HepG2 (cell line): ENCODE data around the gene JPT1. TPM values are rescaled to one million over a fixed set of nuclear protein-coding genes. Genes with fewer than 3 reads are reported as not detected.
A peak's percentile ranks its signal among the peaks of the same experiment; 100 is the strongest.

Source experiments
- CHCHD3 ChIP-seq: sonication (generic); formaldehyde crosslinking; IDR thresholded peaks from 2 replicates; pipeline ENCODE4 v1.8.0; 2022; ENCODE audit warnings: mild to moderate bottlenecking, missing genetic modification reagents, moderate library complexity
- GZF1 ChIP-seq: sonication (generic); formaldehyde crosslinking; IDR thresholded peaks from 2 replicates; pipeline ENCODE4 v1.5.1; 2020; ENCODE audit warnings: mild to moderate bottlenecking, missing genetic modification reagents
- TGIF2 ChIP-seq: IDR thresholded peaks from 2 replicates; pipeline ENCODE4 v1.6.1; 2016; ENCODE audit warnings: control low read depth, missing compliant biosample characterization
- ZNF501 ChIP-seq: sonication (generic); formaldehyde crosslinking; IDR thresholded peaks from 2 replicates; pipeline ENCODE4 v1.5.1; 2020; ENCODE audit warnings: mild to moderate bottlenecking, moderate library complexity, missing genetic modification reagents
- ZNF780A ChIP-seq: sonication (generic); formaldehyde crosslinking; IDR thresholded peaks from 2 replicates; pipeline ENCODE4 v1.8.0; 2022; ENCODE audit warnings: mild to moderate bottlenecking, missing genetic modification reagents, moderate library complexity
- polyA plus RNA-seq, 8 experiments: library from polyadenylated mRNA; depleted of rRNA in 3 of 8; stranded (reverse) in 7 of 8; unstranded in 1 of 8; fragments of >200 nt; fragmentation: Illumina TruSeq in 4 of 8; extraction: Trizol in 4 of 8; gene quantifications; 2 replicates each; pipeline versions ENCODE4 v1.2.1 to v1.2.3, GENCODE V29; 2011 to 2016; ENCODE audit warnings: low read depth in 4 of 8, missing spikeins in 1 of 8, mixed read lengths in 1 of 8; ENCODE audit not compliant: insufficient read depth in 1 of 8
- total RNA-seq, 5 experiments: library from RNA; depleted of rRNA; stranded (reverse); fragments of >200 nt; fragmentation: Illumina TruSeq; extraction: Trizol; gene quantifications; 2 replicates each; pipeline ENCODE4 v1.2.3, GENCODE V29; 2016; ENCODE audit warnings: low read depth in 1 of 5
- TF ChIP-seq, protein P1 (sequence below): sonication (generic); formaldehyde crosslinking; IDR thresholded peaks from 2 replicates; pipeline ENCODE4 v1.4.0; 2020; ENCODE audit warnings: missing genetic modification reagents
- TF ChIP-seq, protein P2 (sequence below): sonication (generic); formaldehyde crosslinking; IDR thresholded peaks from 2 replicates; pipeline ENCODE4 v1.5.0; 2020; ENCODE audit warnings: missing genetic modification reagents, mild to moderate bottlenecking, borderline replicate concordance
- TF ChIP-seq, protein P3 (sequence below), 2 experiments: fragments of 450-650 bp in 1 of 2; sonication (generic) in 1 of 2; formaldehyde crosslinking in 1 of 2; IDR thresholded peaks; 2 replicates each; pipeline versions ENCODE4 v1.6.1 to v1.8.0; 2016 to 2022; ENCODE audit warnings: antibody characterized with exemption in 1 of 2, mild to moderate bottlenecking in 1 of 2, missing genetic modification reagents in 1 of 2
- TF ChIP-seq, protein P4 (sequence below): IDR thresholded peaks from 2 replicates; pipeline ENCODE4 v1.6.1; 2016; ENCODE audit warnings: low read depth, borderline replicate concordance
- TF ChIP-seq, protein P5 (sequence below): sonication (generic); formaldehyde crosslinking; IDR thresholded peaks from 2 replicates; pipeline ENCODE4 v1.4.0; 2020; ENCODE audit warnings: missing genetic modification reagents, borderline replicate concordance

JPT1 gene
- total and polyA plus RNA-seq, 2 of the 13 experiments (the other 11 are each of a cell fraction or from before 2014, with no cell fraction given): 43.3 to 256 TPM

DNA sequence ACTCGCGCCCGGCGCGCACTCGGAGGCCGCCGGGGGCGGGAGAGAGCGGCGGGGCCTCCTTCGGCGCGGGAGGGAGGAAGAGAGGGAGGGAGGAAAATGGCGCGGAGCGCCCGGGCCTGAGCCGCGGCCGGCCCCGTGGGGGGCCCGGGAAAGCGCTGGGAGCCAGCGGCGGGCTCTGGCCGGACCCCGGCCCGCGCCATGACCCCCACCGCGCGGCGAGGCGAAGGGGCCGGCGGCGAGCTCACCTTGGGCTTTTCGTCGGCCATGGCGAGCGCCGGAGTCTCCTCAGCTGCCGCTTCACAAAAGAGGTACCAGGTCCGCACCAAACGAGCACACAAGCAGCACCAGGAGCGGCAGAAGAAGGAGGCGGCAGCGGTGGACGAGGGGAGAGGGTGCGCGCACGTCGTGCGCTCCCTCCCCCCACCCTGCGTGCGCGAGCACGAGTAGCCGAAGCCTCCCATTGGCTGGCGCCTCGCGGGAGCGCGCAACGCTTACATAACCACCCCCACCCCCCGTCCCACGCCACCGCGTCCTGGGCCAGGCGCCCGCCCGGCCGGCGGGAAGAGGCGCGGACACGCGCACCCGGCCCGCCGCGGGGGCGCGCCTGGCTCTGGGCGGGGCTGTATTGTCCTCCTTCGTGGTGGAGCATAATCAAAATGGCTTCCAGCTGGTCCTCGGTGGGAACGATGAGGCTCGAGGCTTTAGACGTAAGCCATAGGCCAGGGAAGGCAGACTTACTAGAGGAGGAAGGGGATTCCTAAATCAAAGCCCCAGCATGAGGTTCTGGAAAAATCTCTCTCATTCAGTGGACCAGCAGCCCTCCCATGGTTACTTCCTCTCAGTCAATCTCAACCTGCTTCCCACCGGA is 28.5 kb upstream of the JPT1 start, which contains the start of gene SUMO2 (continued):
- TF ChIP-seq, protein P1, sequence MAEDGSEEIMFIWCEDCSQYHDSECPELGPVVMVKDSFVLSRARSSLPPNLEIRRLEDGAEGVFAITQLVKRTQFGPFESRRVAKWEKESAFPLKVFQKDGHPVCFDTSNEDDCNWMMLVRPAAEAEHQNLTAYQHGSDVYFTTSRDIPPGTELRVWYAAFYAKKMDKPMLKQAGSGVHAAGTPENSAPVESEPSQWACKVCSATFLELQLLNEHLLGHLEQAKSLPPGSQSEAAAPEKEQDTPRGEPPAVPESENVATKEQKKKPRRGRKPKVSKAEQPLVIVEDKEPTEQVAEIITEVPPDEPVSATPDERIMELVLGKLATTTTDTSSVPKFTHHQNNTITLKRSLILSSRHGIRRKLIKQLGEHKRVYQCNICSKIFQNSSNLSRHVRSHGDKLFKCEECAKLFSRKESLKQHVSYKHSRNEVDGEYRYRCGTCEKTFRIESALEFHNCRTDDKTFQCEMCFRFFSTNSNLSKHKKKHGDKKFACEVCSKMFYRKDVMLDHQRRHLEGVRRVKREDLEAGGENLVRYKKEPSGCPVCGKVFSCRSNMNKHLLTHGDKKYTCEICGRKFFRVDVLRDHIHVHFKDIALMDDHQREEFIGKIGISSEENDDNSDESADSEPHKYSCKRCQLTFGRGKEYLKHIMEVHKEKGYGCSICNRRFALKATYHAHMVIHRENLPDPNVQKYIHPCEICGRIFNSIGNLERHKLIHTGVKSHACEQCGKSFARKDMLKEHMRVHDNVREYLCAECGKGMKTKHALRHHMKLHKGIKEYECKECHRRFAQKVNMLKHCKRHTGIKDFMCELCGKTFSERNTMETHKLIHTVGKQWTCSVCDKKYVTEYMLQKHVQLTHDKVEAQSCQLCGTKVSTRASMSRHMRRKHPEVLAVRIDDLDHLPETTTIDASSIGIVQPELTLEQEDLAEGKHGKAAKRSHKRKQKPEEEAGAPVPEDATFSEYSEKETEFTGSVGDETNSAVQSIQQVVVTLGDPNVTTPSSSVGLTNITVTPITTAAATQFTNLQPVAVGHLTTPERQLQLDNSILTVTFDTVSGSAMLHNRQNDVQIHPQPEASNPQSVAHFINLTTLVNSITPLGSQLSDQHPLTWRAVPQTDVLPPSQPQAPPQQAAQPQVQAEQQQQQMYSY (CRISPR knock-in tag): no peak; the same call in 1 of the 2 replicates
- TF ChIP-seq, protein P2, sequence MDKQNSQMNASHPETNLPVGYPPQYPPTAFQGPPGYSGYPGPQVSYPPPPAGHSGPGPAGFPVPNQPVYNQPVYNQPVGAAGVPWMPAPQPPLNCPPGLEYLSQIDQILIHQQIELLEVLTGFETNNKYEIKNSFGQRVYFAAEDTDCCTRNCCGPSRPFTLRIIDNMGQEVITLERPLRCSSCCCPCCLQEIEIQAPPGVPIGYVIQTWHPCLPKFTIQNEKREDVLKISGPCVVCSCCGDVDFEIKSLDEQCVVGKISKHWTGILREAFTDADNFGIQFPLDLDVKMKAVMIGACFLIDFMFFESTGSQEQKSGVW (CRISPR knock-in tag): 0 out of 2 replicates have a peak, but pooled peaks have one; percentile 47
- TF ChIP-seq, protein P3, sequence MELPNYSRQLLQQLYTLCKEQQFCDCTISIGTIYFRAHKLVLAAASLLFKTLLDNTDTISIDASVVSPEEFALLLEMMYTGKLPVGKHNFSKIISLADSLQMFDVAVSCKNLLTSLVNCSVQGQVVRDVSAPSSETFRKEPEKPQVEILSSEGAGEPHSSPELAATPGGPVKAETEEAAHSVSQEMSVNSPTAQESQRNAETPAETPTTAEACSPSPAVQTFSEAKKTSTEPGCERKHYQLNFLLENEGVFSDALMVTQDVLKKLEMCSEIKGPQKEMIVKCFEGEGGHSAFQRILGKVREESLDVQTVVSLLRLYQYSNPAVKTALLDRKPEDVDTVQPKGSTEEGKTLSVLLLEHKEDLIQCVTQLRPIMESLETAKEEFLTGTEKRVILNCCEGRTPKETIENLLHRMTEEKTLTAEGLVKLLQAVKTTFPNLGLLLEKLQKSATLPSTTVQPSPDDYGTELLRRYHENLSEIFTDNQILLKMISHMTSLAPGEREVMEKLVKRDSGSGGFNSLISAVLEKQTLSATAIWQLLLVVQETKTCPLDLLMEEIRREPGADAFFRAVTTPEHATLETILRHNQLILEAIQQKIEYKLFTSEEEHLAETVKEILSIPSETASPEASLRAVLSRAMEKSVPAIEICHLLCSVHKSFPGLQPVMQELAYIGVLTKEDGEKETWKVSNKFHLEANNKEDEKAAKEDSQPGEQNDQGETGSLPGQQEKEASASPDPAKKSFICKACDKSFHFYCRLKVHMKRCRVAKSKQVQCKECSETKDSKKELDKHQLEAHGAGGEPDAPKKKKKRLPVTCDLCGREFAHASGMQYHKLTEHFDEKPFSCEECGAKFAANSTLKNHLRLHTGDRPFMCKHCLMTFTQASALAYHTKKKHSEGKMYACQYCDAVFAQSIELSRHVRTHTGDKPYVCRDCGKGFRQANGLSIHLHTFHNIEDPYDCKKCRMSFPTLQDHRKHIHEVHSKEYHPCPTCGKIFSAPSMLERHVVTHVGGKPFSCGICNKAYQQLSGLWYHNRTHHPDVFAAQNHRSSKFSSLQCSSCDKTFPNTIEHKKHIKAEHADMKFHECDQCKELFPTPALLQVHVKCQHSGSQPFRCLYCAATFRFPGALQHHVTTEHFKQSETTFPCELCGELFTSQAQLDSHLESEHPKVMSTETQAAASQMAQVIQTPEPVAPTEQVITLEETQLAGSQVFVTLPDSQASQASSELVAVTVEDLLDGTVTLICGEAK (IDR thresholded peaks at IDR 0.05): no peak
- TF ChIP-seq, protein P3 (CRISPR knock-in tag; IDR thresholded peaks at IDR 0.05): peak; percentile 48; the same call in 1 of the 2 replicates
- TF ChIP-seq TGIF2 (CRISPR knock-in tag): peak; percentile 58; the same call in 1 of the 2 replicates
- TF ChIP-seq, protein P4, sequence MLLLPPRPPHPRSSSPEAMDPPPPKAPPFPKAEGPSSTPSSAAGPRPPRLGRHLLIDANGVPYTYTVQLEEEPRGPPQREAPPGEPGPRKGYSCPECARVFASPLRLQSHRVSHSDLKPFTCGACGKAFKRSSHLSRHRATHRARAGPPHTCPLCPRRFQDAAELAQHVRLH (CRISPR knock-in tag): peak; percentile 69; the same call in 1 of the 2 replicates
- TF ChIP-seq ZNF780A (CRISPR knock-in tag): 0 out of 2 replicates have a peak, but pooled peaks have one; percentile 50
- 0 out of 2 replicates have a peak, but pooled peaks have one; percentile 19 for TF ChIP-seq GZF1 (CRISPR knock-in tag)
- no peak for TF ChIP-seq ZNF501 (CRISPR knock-in tag)
- TF ChIP-seq CHCHD3: peak; percentile 84; the same call in 1 of the 2 replicates
- TF ChIP-seq, protein P5, sequence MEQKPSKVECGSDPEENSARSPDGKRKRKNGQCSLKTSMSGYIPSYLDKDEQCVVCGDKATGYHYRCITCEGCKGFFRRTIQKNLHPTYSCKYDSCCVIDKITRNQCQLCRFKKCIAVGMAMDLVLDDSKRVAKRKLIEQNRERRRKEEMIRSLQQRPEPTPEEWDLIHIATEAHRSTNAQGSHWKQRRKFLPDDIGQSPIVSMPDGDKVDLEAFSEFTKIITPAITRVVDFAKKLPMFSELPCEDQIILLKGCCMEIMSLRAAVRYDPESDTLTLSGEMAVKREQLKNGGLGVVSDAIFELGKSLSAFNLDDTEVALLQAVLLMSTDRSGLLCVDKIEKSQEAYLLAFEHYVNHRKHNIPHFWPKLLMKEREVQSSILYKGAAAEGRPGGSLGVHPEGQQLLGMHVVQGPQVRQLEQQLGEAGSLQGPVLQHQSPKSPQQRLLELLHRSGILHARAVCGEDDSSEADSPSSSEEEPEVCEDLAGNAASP (CRISPR knock-in tag): 0 out of 2 replicates have a peak, but pooled peaks have one; percentile 10
